Caco-2 (cell line): ENCODE results near the gene ZFHX3. TPM values are rescaled to one million over a fixed set of nuclear protein-coding genes. Genes with fewer than 3 reads are reported as not detected.

ENCODE experiments used
- BruUV-seq: library from RNA; stranded (reverse); fragments of 400-500 nt; replicated peaks from 2 replicates; lab custom pipeline; 2021; lab: Mats Ljungman, UMichigan
- CTCF ChIA-PET: fragments of 300-600 bp; sonication (Branson Sonifier 250); formaldehyde crosslinking; loops from one replicate; lab custom pipeline; 2022; ENCODE audit warnings: antibody characterized with exemption; lab: Charles Lee
- POLR2A ChIA-PET: fragments of 300-600 bp; sonication (Branson Sonifier 250); formaldehyde crosslinking; loops from one replicate; lab custom pipeline; 2022; ENCODE audit warnings: antibody characterized with exemption; lab: Charles Lee
- DNase-seq, 2 experiments: peaks; one replicate each; pipeline versions ENCODE4 v3.0.0 to v3.0.0-alpha.2; 2020 to 2022
- H3K27me3 ChIP-seq: replicated peaks from 2 replicates; pipeline ENCODE4 v1.6.0; 2011; ENCODE audit warnings: low read length; ENCODE audit not compliant: control insufficient read depth, insufficient read depth
- H3K36me3 ChIP-seq: 2 replicates; pipeline ENCODE4 v1.5.1; 2011; ENCODE audit warnings: low read length; ENCODE audit not compliant: control insufficient read depth, insufficient read depth
- H3K4me1 ChIP-seq: fragments of 250-450 bp; sonication (Bioruptor Pico); 2 replicates; pipeline ENCODE4 v1.5.1; 2020; ENCODE audit warnings: mild to moderate bottlenecking
- H3K4me3 ChIP-seq: 2 replicates; pipeline ENCODE4 v1.5.1; 2011; ENCODE audit warnings: low read depth, mild to moderate bottlenecking, control low read depth, low read length
- H3K9me3 ChIP-seq: fragments of 250-450 bp; sonication (Bioruptor Pico); 2 replicates; pipeline ENCODE4 v1.5.1; 2020; ENCODE audit warnings: mild to moderate bottlenecking, moderate library complexity
- H3K27ac Mint-ChIP-seq: one replicate; pipeline ENCODE4 v1.8.0; 2022; ENCODE audit warnings: mixed read lengths; ENCODE audit not compliant: unreplicated experiment
- H3K27me3 Mint-ChIP-seq: one replicate; pipeline ENCODE4 v1.8.0; 2022; ENCODE audit warnings: mixed read lengths; ENCODE audit not compliant: insufficient read depth, unreplicated experiment
- H3K36me3 Mint-ChIP-seq: one replicate; pipeline ENCODE4 v1.8.0; 2022; ENCODE audit warnings: mild to moderate bottlenecking, mixed read lengths; ENCODE audit not compliant: insufficient read depth, unreplicated experiment
- H3K4me1 Mint-ChIP-seq: one replicate; pipeline ENCODE4 v1.8.0; 2022; ENCODE audit warnings: low read depth, mixed read lengths; ENCODE audit not compliant: unreplicated experiment
- H3K4me3 Mint-ChIP-seq: one replicate; pipeline ENCODE4 v1.8.0; 2022; ENCODE audit warnings: mild to moderate bottlenecking, moderate library complexity, mixed read lengths; ENCODE audit not compliant: unreplicated experiment
- H3K9me3 Mint-ChIP-seq: one replicate; pipeline ENCODE4 v1.8.0; 2022; ENCODE audit warnings: mixed read lengths; ENCODE audit not compliant: unreplicated experiment
- CTCF ChIP-seq, 2 experiments: fragments of 200-600 bp in 1 of 2; IDR thresholded peaks; 1 replicate in 1 of 2; 2 replicates in 1 of 2; pipeline versions ENCODE4 v1.5.1 to v1.8.0; 2011 to 2022; ENCODE audit warnings: antibody characterized with exemption in 1 of 2, control low read depth in 1 of 2, inconsistent platforms in 1 of 2, low read depth in 1 of 2, low read length in 1 of 2, mild to moderate bottlenecking in 1 of 2, moderate library complexity in 1 of 2; ENCODE audit not compliant: insufficient read depth in 1 of 2, severe bottlenecking in 1 of 2, unreplicated experiment in 1 of 2
- intact Hi-C: fragments of 100-400 bp; cut with micrococcal nuclease; formaldehyde crosslinking; loops from one replicate; pipeline ENCODE4 v1.10.0; 2022; ENCODE audit not compliant: unreplicated experiment
- total RNA-seq: library from RNA; stranded (reverse); gene quantifications from 2 replicates; pipeline ENCODE4 v1.2.3, GENCODE V29; 2022

ZFHX3 gene
- total RNA-seq, 1 experiment from 2014 or later, result 39.9 TPM

- POLR2A ChIA-PET, result no interaction called here
- Histone ChIP-seq H3K9me3 (no peaks in the 10 kb centered on the region), H3K4me3 (no peak overlapping the region), H3K27me3 (no peaks in the 10 kb centered on the region), H3K36me3 (no peaks in the 10 kb centered on the region), H3K4me1 (peaks cover 83% of the 10 kb centered on the region)
- Mint-ChIP-seq H3K9me3 (no peaks in the 10 kb centered on the region), H3K27me3 (no peaks in the 10 kb centered on the region), H3K27ac (peak overlapping the region; percentile 86), H3K36me3 (peaks cover 9% of the 10 kb centered on the region), H3K4me1 (peaks cover 82% of the 10 kb centered on the region), H3K4me3 (peak overlapping the region; percentile 50)
- DNase-seq, result peak; percentile 57 to 81
- CTCF ChIA-PET, result interaction anchor here (0.5 to 0.6 kb wide), 2 partner anchors 55 to 135 kb away, joined by 3 to 5 read pairs; no protein-coding TSS in a partner anchor
- no peak for TF ChIP-seq CTCF (IDR thresholded peaks at IDR 0.05; ENCODE audit: insufficient read depth in 1 of 2, low read depth in 1 of 2, low read length in 1 of 2, severe bottlenecking in 1 of 2, unreplicated experiment in 1 of 2)
- no TSS peak for BruUV-seq
- intact Hi-C loops, result no loop called here
Measured at GRCh38 chr16:72992142-72992601, 55.8 kb downstream of the ZFHX3 start.

- POLR2A ChIA-PET, result no interaction called here
- H3K27ac Mint-ChIP-seq, result peak overlapping the region; percentile 86
- no TSS peak for BruUV-seq
Measured at GRCh38 chr16:72991644-72992043, 56.3 kb downstream of the ZFHX3 start.

GRCh38 chr16:72991211-72991610, 56.7 kb downstream of the ZFHX3 start:
- peak overlapping the region; percentile 86 for H3K27ac Mint-ChIP-seq
- H3K27me3 ChIP-seq, result no peaks in the 10 kb centered on the region
- no peak for TF ChIP-seq CTCF (IDR thresholded peaks at IDR 0.05; ENCODE audit: insufficient read depth in 1 of 2, low read depth in 1 of 2, low read length in 1 of 2, severe bottlenecking in 1 of 2, unreplicated experiment in 1 of 2)
- no peaks in the 10 kb centered on the region for H3K9me3 ChIP-seq
- no peaks in the 10 kb centered on the region for H3K36me3 ChIP-seq
- no peak overlapping the region for H3K4me3 Mint-ChIP-seq
- CTCF ChIA-PET, result no interaction called here
- no peak for DNase-seq
- H3K4me1 Mint-ChIP-seq, result peaks cover 73% of the 10 kb centered on the region
- no peak overlapping the region for H3K4me3 ChIP-seq
- no peaks in the 10 kb centered on the region for H3K36me3 Mint-ChIP-seq
- H3K4me1 ChIP-seq, result peaks cover 75% of the 10 kb centered on the region
- no TSS peak for BruUV-seq
- no peaks in the 10 kb centered on the region for H3K27me3 Mint-ChIP-seq
- intact Hi-C loops, result no loop called here
- POLR2A ChIA-PET, result no interaction called here
- no peaks in the 10 kb centered on the region for H3K9me3 Mint-ChIP-seq

More at GRCh38 chr16:72991644-72992043, 56.3 kb downstream of the ZFHX3 start:
- H3K4me1 Mint-ChIP-seq, result peaks cover 77% of the 10 kb centered on the region
- H3K4me3 Mint-ChIP-seq, result peak overlapping the region; percentile 50
- H3K9me3 ChIP-seq, result no peaks in the 10 kb centered on the region
- no peak for TF ChIP-seq CTCF (IDR thresholded peaks at IDR 0.05; ENCODE audit: insufficient read depth in 1 of 2, low read depth in 1 of 2, low read length in 1 of 2, severe bottlenecking in 1 of 2, unreplicated experiment in 1 of 2)
- no peaks in the 10 kb centered on the region for H3K9me3 Mint-ChIP-seq
- H3K4me3 ChIP-seq, result no peak overlapping the region
- intact Hi-C loops, result no loop called here
- no peak for DNase-seq
- CTCF ChIA-PET, result interaction anchor here (0.5 kb wide), 1 partner anchor 56 kb away, joined by 5 read pairs; no protein-coding TSS in a partner anchor
- H3K36me3 ChIP-seq, result no peaks in the 10 kb centered on the region
- H3K27me3 ChIP-seq, result no peaks in the 10 kb centered on the region
- peaks cover 78% of the 10 kb centered on the region for H3K4me1 ChIP-seq
- H3K36me3 Mint-ChIP-seq, result peaks cover 3% of the 10 kb centered on the region
- H3K27me3 Mint-ChIP-seq, result no peaks in the 10 kb centered on the region
